ENCODE results near the gene SAMD7. TPM values are rescaled to one million over a fixed set of nuclear protein-coding genes. Genes with fewer than 3 reads are reported as not detected.

The SAMD7 gene
- total and polyA plus RNA-seq, 9 of the 15 experiments (the other 6 are each of a cell fraction or from before 2014, with no cell fraction given): not detected

DNA sequence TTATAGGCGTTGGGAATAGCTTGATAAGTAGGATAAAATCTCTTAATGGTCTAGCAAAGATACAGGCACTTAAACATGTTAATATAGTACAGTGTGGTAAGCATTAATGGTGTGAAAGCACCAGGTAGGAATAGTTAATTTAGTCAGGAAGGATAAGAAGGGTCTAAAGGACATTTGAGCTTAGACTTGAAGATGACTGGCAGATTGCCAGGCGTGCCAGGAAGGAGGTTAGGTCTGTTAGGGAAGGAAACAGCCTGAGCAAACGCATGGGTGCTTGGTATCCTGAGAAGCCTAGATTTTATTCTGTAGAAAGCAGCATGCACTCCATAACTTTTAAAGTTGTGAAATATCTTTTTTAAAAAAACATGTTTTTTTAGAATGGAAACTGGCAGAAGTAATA is 72.9 kb downstream of the SAMD7 start:
- H3K9ac ChIP-seq (ENCODE audit: insufficient read depth in 1 of 2, low read depth in 2 of 2, low read length in 2 of 2): no peak overlapping the region
- DNase-seq (ENCODE audit: extremely low read depth in 1 of 4, low spot score in 3 of 4) (no peak), ATAC-seq (no peak), FAIRE-seq (no peak)
- H3K4me1 ChIP-seq (replicated peaks in 1 of 2; ENCODE audit: control insufficient read depth in 2 of 2, insufficient read depth in 2 of 2, low read length in 2 of 2): no peaks in the 10 kb centered on the region
- H3K27ac ChIP-seq (ENCODE audit: extremely low read depth, low read depth, low read length): no peak overlapping the region
- peak; percentile 68 for TF ChIP-seq NFIC (IDR thresholded peaks at IDR 0.05)
- no peak for TF ChIP-seq NCOA2 (IDR thresholded peaks at IDR 0.05; ENCODE audit: partially characterized antibody in 2 of 2)
- no peaks in the 10 kb centered on the region for H3K79me2 ChIP-seq (ENCODE audit: control insufficient read depth, insufficient read depth, low read length)
- intact Hi-C loops (cut with micrococcal nuclease) (no loop called here), in situ Hi-C loops (cut with MboI) (no loop called here)
- H3K9me3 ChIP-seq (replicated peaks; ENCODE audit: control insufficient read depth, insufficient read depth, low read depth, low read length): no peaks in the 10 kb centered on the region
- POLR2A ChIA-PET: interaction anchor here (0.7 to 1.1 kb wide), 4 partner anchors 10 to 378 kb away, joined by 3 read pairs; no protein-coding TSS in a partner anchor
- H3K4me2 ChIP-seq (ENCODE audit: insufficient read depth, low read length): no peak overlapping the region
- H3K9me1 ChIP-seq (ENCODE audit: control insufficient read depth, insufficient read depth, low read length): no peaks in the 10 kb centered on the region
- peaks cover 96% of the 10 kb centered on the region for H3K36me3 ChIP-seq (ENCODE audit: control insufficient read depth, insufficient read depth, low read length)
- WGBS (ENCODE audit: insufficient coverage, low coverage, missing lambda C conversion rate): 94% methylated on average over 3 of the region's 3 CpGs
- H2AFZ ChIP-seq (ENCODE audit: low read depth, low read length): no peak overlapping the region
- no TSS peak for BruUV-seq (replicated peaks)
- CTCF ChIA-PET (ENCODE audit: low intra/inter-chr PET ratio): no interaction called here
- no peaks in the 10 kb centered on the region for H3K27me3 ChIP-seq (ENCODE audit: control insufficient read depth in 2 of 2, insufficient read depth in 2 of 2, low read length in 2 of 2)
- no peak overlapping the region for H3K4me3 ChIP-seq
- H4K20me1 ChIP-seq (replicated peaks; ENCODE audit: control insufficient read depth, insufficient read depth, low read length): no peaks in the 10 kb centered on the region

Other genes starting within 250 kb of the SAMD7 start
Only the 7 nearest of the 9 such genes appear.
- gene ACTRT3, start 142.0 kb upstream of the SAMD7 start, total RNA-seq (2014; rRNA removed): 0.12 TPM in 1 of 2 replicates, not detected in the other
- 0.11 TPM in 1 of 2 replicates, not detected in the other for gene ACTRT3, start 142.0 kb upstream of the SAMD7 start, total RNA-seq (2014; rRNA removed; fragmentation: Illumina TruSeq; extraction: Trizol)
- gene ACTRT3, start 142.0 kb upstream of the SAMD7 start, total RNA-seq (2015; rRNA removed; fragmentation: Illumina TruSeq; extraction: Trizol): 0.07 and 0.11 TPM in 2 replicates
- gene ACTRT3, start 142.0 kb upstream of the SAMD7 start, total RNA-seq (2021): not detected in 2 replicates
- gene ACTRT3, start 142.0 kb upstream of the SAMD7 start, polyA plus RNA-seq (2011; rRNA removed): 0.04 and 0.06 TPM in 2 replicates
- 0.06 and 0.10 TPM in 2 replicates for gene ACTRT3, start 142.0 kb upstream of the SAMD7 start, polyA plus RNA-seq (2014; fragmentation: Illumina TruSeq; extraction: Trizol)
- gene ACTRT3, start 142.0 kb upstream of the SAMD7 start, polyA plus RNA-seq (2014; fragmentation: Nextera tagmentation; extraction: Ambion mirVana): not detected
- not detected in 2 replicates for gene ACTRT3, start 142.0 kb upstream of the SAMD7 start, polyA plus RNA-seq (2014; rRNA removed)
- gene MYNN, start 138.2 kb upstream of the SAMD7 start, total RNA-seq (2014; rRNA removed): 10.4 and 11.1 TPM in 2 replicates
- 21.3 TPM in 2 replicates for gene MYNN, start 138.2 kb upstream of the SAMD7 start, total RNA-seq (2014; rRNA removed; fragmentation: Illumina TruSeq; extraction: Trizol)
- gene MYNN, start 138.2 kb upstream of the SAMD7 start, total RNA-seq (2015; rRNA removed; fragmentation: Illumina TruSeq; extraction: Trizol): 20.0 and 21.5 TPM in 2 replicates
- gene MYNN, start 138.2 kb upstream of the SAMD7 start, total RNA-seq (2021): 12.3 and 13.6 TPM in 2 replicates
- gene MYNN, start 138.2 kb upstream of the SAMD7 start, polyA plus RNA-seq (2011; rRNA removed): 23.1 and 27.8 TPM in 2 replicates
- gene MYNN, start 138.2 kb upstream of the SAMD7 start, polyA plus RNA-seq (2014; fragmentation: Illumina TruSeq; extraction: Trizol): 14.3 and 16.7 TPM in 2 replicates
- 10 to 100 TPM; 25.0 to 35.7 TPM for gene MYNN, start 138.2 kb upstream of the SAMD7 start, polyA plus RNA-seq (2014; fragmentation: Nextera tagmentation; extraction: Ambion mirVana)
- 11.8 and 13.4 TPM in 2 replicates for gene MYNN, start 138.2 kb upstream of the SAMD7 start, polyA plus RNA-seq (2014; rRNA removed)
- not detected in 2 replicates for gene LRRIQ4, start 98.7 kb upstream of the SAMD7 start, total RNA-seq (2014; rRNA removed)
- gene LRRIQ4, start 98.7 kb upstream of the SAMD7 start, total RNA-seq (2014; rRNA removed; fragmentation: Illumina TruSeq; extraction: Trizol): not detected in 2 replicates
- not detected in 2 replicates for gene LRRIQ4, start 98.7 kb upstream of the SAMD7 start, total RNA-seq (2015; rRNA removed; fragmentation: Illumina TruSeq; extraction: Trizol)
- not detected in 2 replicates for gene LRRIQ4, start 98.7 kb upstream of the SAMD7 start, total RNA-seq (2021)
- gene LRRIQ4, start 98.7 kb upstream of the SAMD7 start, polyA plus RNA-seq (2011; rRNA removed): not detected in 2 replicates
- not detected in 2 replicates for gene LRRIQ4, start 98.7 kb upstream of the SAMD7 start, polyA plus RNA-seq (2014; fragmentation: Illumina TruSeq; extraction: Trizol)
- gene LRRIQ4, start 98.7 kb upstream of the SAMD7 start, polyA plus RNA-seq (2014; fragmentation: Nextera tagmentation; extraction: Ambion mirVana): not detected
- gene LRRIQ4, start 98.7 kb upstream of the SAMD7 start, polyA plus RNA-seq (2014; rRNA removed): not detected in 2 replicates
- gene LRRC34, start 98.7 kb upstream of the SAMD7 start, total RNA-seq (2014; rRNA removed): not detected in 2 replicates
- gene LRRC34, start 98.7 kb upstream of the SAMD7 start, total RNA-seq (2014; rRNA removed; fragmentation: Illumina TruSeq; extraction: Trizol): not detected in 2 replicates
- gene LRRC34, start 98.7 kb upstream of the SAMD7 start, total RNA-seq (2015; rRNA removed; fragmentation: Illumina TruSeq; extraction: Trizol): not detected in 2 replicates
- not detected in 2 replicates for gene LRRC34, start 98.7 kb upstream of the SAMD7 start, total RNA-seq (2021)
- gene LRRC34, start 98.7 kb upstream of the SAMD7 start, polyA plus RNA-seq (2011; rRNA removed): not detected in 2 replicates
- gene LRRC34, start 98.7 kb upstream of the SAMD7 start, polyA plus RNA-seq (2014; fragmentation: Illumina TruSeq; extraction: Trizol): not detected in 2 replicates
- under 1 TPM; 0.17 to 0.30 TPM for gene LRRC34, start 98.7 kb upstream of the SAMD7 start, polyA plus RNA-seq (2014; fragmentation: Nextera tagmentation; extraction: Ambion mirVana)
- not detected in 2 replicates for gene LRRC34, start 98.7 kb upstream of the SAMD7 start, polyA plus RNA-seq (2014; rRNA removed)
- gene LRRC31, start 41.6 kb upstream of the SAMD7 start, total RNA-seq (2014; rRNA removed): not detected in 2 replicates
- gene LRRC31, start 41.6 kb upstream of the SAMD7 start, total RNA-seq (2014; rRNA removed; fragmentation: Illumina TruSeq; extraction: Trizol): not detected in 2 replicates
- not detected in 2 replicates for gene LRRC31, start 41.6 kb upstream of the SAMD7 start, total RNA-seq (2015; rRNA removed; fragmentation: Illumina TruSeq; extraction: Trizol)
- gene LRRC31, start 41.6 kb upstream of the SAMD7 start, total RNA-seq (2021): not detected in 2 replicates
- not detected in 2 replicates for gene LRRC31, start 41.6 kb upstream of the SAMD7 start, polyA plus RNA-seq (2011; rRNA removed)
- not detected in 2 replicates for gene LRRC31, start 41.6 kb upstream of the SAMD7 start, polyA plus RNA-seq (2014; fragmentation: Illumina TruSeq; extraction: Trizol)
- not detected for gene LRRC31, start 41.6 kb upstream of the SAMD7 start, polyA plus RNA-seq (2014; fragmentation: Nextera tagmentation; extraction: Ambion mirVana)
- not detected in 2 replicates for gene LRRC31, start 41.6 kb upstream of the SAMD7 start, polyA plus RNA-seq (2014; rRNA removed)
- gene SEC62, start 55.2 kb downstream of the SAMD7 start, total RNA-seq (2014; rRNA removed): 34.5 and 36.0 TPM in 2 replicates
- gene SEC62, start 55.2 kb downstream of the SAMD7 start, total RNA-seq (2014; rRNA removed; fragmentation: Illumina TruSeq; extraction: Trizol): 45.3 and 55.8 TPM in 2 replicates
- gene SEC62, start 55.2 kb downstream of the SAMD7 start, total RNA-seq (2015; rRNA removed; fragmentation: Illumina TruSeq; extraction: Trizol): 47.9 and 51.8 TPM in 2 replicates
- gene SEC62, start 55.2 kb downstream of the SAMD7 start, total RNA-seq (2021): 46.6 and 52.1 TPM in 2 replicates
- 47.3 and 54.0 TPM in 2 replicates for gene SEC62, start 55.2 kb downstream of the SAMD7 start, polyA plus RNA-seq (2011; rRNA removed)
- 62.6 and 78.8 TPM in 2 replicates for gene SEC62, start 55.2 kb downstream of the SAMD7 start, polyA plus RNA-seq (2014; fragmentation: Illumina TruSeq; extraction: Trizol)
- gene SEC62, start 55.2 kb downstream of the SAMD7 start, polyA plus RNA-seq (2014; fragmentation: Nextera tagmentation; extraction: Ambion mirVana): 100 to 1,000 TPM; 118 to 152 TPM
- 43.2 and 52.7 TPM in 2 replicates for gene SEC62, start 55.2 kb downstream of the SAMD7 start, polyA plus RNA-seq (2014; rRNA removed)
- 6.0 and 8.3 TPM in 2 replicates for gene GPR160, start 126.4 kb downstream of the SAMD7 start, total RNA-seq (2014; rRNA removed)
- gene GPR160, start 126.4 kb downstream of the SAMD7 start, total RNA-seq (2014; rRNA removed; fragmentation: Illumina TruSeq; extraction: Trizol): 9.1 and 9.6 TPM in 2 replicates
- 7.8 and 9.5 TPM in 2 replicates for gene GPR160, start 126.4 kb downstream of the SAMD7 start, total RNA-seq (2015; rRNA removed; fragmentation: Illumina TruSeq; extraction: Trizol)
- 5.0 and 6.6 TPM in 2 replicates for gene GPR160, start 126.4 kb downstream of the SAMD7 start, total RNA-seq (2021)
- 6.8 and 8.7 TPM in 2 replicates for gene GPR160, start 126.4 kb downstream of the SAMD7 start, polyA plus RNA-seq (2011; rRNA removed)
- gene GPR160, start 126.4 kb downstream of the SAMD7 start, polyA plus RNA-seq (2014; fragmentation: Illumina TruSeq; extraction: Trizol): 9.9 and 10.5 TPM in 2 replicates
- gene GPR160, start 126.4 kb downstream of the SAMD7 start, polyA plus RNA-seq (2014; fragmentation: Nextera tagmentation; extraction: Ambion mirVana): 1 to 10 TPM; 1.3 to 1.5 TPM
- 5.1 and 6.0 TPM in 2 replicates for gene GPR160, start 126.4 kb downstream of the SAMD7 start, polyA plus RNA-seq (2014; rRNA removed)

Measured in K562 (cell line).